Naive thymus-derived CD4-positive, alpha-beta T cell (primary cell): ENCODE results near the gene GEMIN5. TPM values are rescaled to one million over a fixed set of nuclear protein-coding genes. Genes with fewer than 3 reads are reported as not detected.
A peak's percentile ranks its signal among the peaks of the same experiment; 100 is the strongest.
"Not testable (repeated sequence)": the region's sequence is repeated elsewhere in the genome, so short reads cannot be mapped to it uniquely, and the experiment has no call there.

ENCODE experiments used
- ATAC-seq: fragments of 150-1000 bp; cut with Tn5 transposase; 2 replicates; pipeline ENCODE4 v1.10.0; 2021; ENCODE audit warnings: mild to moderate bottlenecking, moderate library complexity
- CTCF ChIA-PET: fragments of 350-600 bp; sonication (Branson Sonifier 250); formaldehyde crosslinking; loops from one replicate; lab custom pipeline; 2021; ENCODE audit warnings: antibody characterized with exemption; lab: Charles Lee
- POLR2A ChIA-PET: fragments of 350-600 bp; sonication (Branson Sonifier 250); formaldehyde crosslinking; loops from one replicate; lab custom pipeline; 2021; ENCODE audit warnings: antibody characterized with exemption, inconsistent platforms; lab: Charles Lee
- DNase-seq, 9 donors: peaks; one replicate each; pipeline versions ENCODE4 v3.0.0 to v3.0.0-alpha.2; 2020 to 2022; ENCODE audit warnings: mixed read lengths in 1 of 9
- H3K27ac ChIP-seq: one replicate; pipeline ENCODE4 v1.7.0; 2013; ENCODE audit warnings: mild to moderate bottlenecking, low read depth, low read length, moderate library complexity
- H3K27me3 ChIP-seq, 2 donors: one replicate each; pipeline ENCODE4 v1.7.0; 2013; ENCODE audit warnings: low read length in 2 of 2, mild to moderate bottlenecking in 2 of 2, moderate library complexity in 2 of 2; ENCODE audit not compliant: control insufficient read depth in 2 of 2, insufficient read depth in 2 of 2
- H3K36me3 ChIP-seq, 3 experiments: 1 replicate in 2 of 3; 2 replicates in 1 of 3; pipeline ENCODE4 v1.7.0; 2013; ENCODE audit warnings: low read length in 3 of 3, mild to moderate bottlenecking in 3 of 3, moderate library complexity in 1 of 3; ENCODE audit not compliant: insufficient read depth in 3 of 3, control insufficient read depth in 2 of 3
- H3K4me1 ChIP-seq, 2 donors: one replicate each; pipeline ENCODE4 v1.7.0; 2013; ENCODE audit warnings: low read length in 2 of 2, mild to moderate bottlenecking in 2 of 2, moderate library complexity in 1 of 2; ENCODE audit not compliant: control insufficient read depth in 2 of 2, insufficient read depth in 2 of 2
- H3K4me3 ChIP-seq: 2 replicates; pipeline ENCODE4 v1.7.0; 2013; ENCODE audit warnings: mild to moderate bottlenecking, low read length
- H3K9me3 ChIP-seq, 3 experiments: 1 replicate in 2 of 3; 2 replicates in 1 of 3; pipeline ENCODE4 v1.7.0; 2013; ENCODE audit warnings: low read length in 3 of 3; ENCODE audit not compliant: control insufficient read depth in 2 of 3
- H3K27ac Mint-ChIP-seq, 9 donors: one replicate each; pipeline ENCODE4 v1.8.0; 2020 to 2022; ENCODE audit warnings: mixed read lengths in 9 of 9, mild to moderate bottlenecking in 8 of 9, moderate library complexity in 5 of 9, inconsistent platforms in 2 of 9
- H3K27me3 Mint-ChIP-seq, 5 donors: one replicate each; pipeline ENCODE4 v1.8.0; 2021 to 2022; ENCODE audit warnings: mixed read lengths in 5 of 5, mild to moderate bottlenecking in 1 of 5
- H3K36me3 Mint-ChIP-seq, 5 donors: one replicate each; pipeline ENCODE4 v1.8.0; 2020 to 2022; ENCODE audit warnings: mixed read lengths in 5 of 5, mild to moderate bottlenecking in 3 of 5, inconsistent platforms in 1 of 5
- H3K4me1 Mint-ChIP-seq, 7 donors: one replicate each; pipeline ENCODE4 v1.8.0; 2020 to 2022; ENCODE audit warnings: mixed read lengths in 7 of 7, mild to moderate bottlenecking in 3 of 7, inconsistent platforms in 1 of 7
- H3K4me3 Mint-ChIP-seq, 10 donors: one replicate each; pipeline ENCODE4 v1.8.0; 2020 to 2022; ENCODE audit warnings: mild to moderate bottlenecking in 10 of 10, mixed read lengths in 10 of 10, moderate library complexity in 6 of 10, inconsistent platforms in 2 of 10
- H3K9me3 Mint-ChIP-seq, 11 donors: one replicate each; pipeline ENCODE4 v1.8.0; 2020 to 2022; ENCODE audit warnings: mixed read lengths in 11 of 11, mild to moderate bottlenecking in 4 of 11, inconsistent platforms in 1 of 11, moderate library complexity in 1 of 11
- intact Hi-C, 2 donors: fragments of 100-400 bp; cut with micrococcal nuclease; formaldehyde crosslinking; loops; one replicate each; pipeline ENCODE4 v1.15.1; 2023
- polyA plus RNA-seq, 2 donors: library from polyadenylated mRNA; unstranded; fragments of 300-500 nt; fragmentation: Illumina TruSeq; gene quantifications; one replicate each; pipeline ENCODE4 v1.2.3, GENCODE V29; 2021
- total RNA-seq, 6 experiments: library from RNA in 5 of 6; stranded (reverse) in 5 of 6; gene quantifications; 1 replicate in 5 of 6; 2 replicates in 1 of 6; pipeline ENCODE4 v1.2.3 and lab custom pipeline; 2021 to 2026

GEMIN5 gene
- total and polyA plus RNA-seq, 7 experiments from 2014 or later: 8.6 to 21.4 (median 17.3) TPM

GRCh38 chr5:154939387-154939786, 1.4 kb upstream of the GEMIN5 start:
- CTCF ChIA-PET: interaction anchor here (0.6 kb wide), 1 partner anchor 471 kb away, joined by 3 read pairs; no protein-coding TSS in a partner anchor
- H3K27me3 ChIP-seq, H3K27ac ChIP-seq, H3K9me3 ChIP-seq, DNase-seq, H3K9me3 Mint-ChIP-seq, ATAC-seq, H3K4me3 ChIP-seq, H3K27me3 Mint-ChIP-seq, POLR2A ChIA-PET: not testable (repeated sequence)
- H3K36me3 Mint-ChIP-seq: peaks cover 0 to 15% (median 11%) of the 10 kb centered on the region in 5 donors
- intact Hi-C loops: loop anchor here in 1 of 2 donors (2.0 kb wide), 1 partner anchor 493 kb away; no protein-coding TSS in a partner anchor
- Histone ChIP-seq H3K4me1 (peaks cover 21 to 22% of the 10 kb centered on the region in 2 donors), H3K36me3 (peaks cover 0 to 15% (median 0%) of the 10 kb centered on the region in 3 experiments)
- peak overlapping the region; percentile 38 to 100 (median 87) for H3K4me3 Mint-ChIP-seq
- H3K27ac Mint-ChIP-seq: peak overlapping the region; percentile 52 to 98 (median 93)
- H3K4me1 Mint-ChIP-seq: peaks cover 30 to 75% (median 63%) of the 10 kb centered on the region in 7 donors

GRCh38 chr5:154937186-154937717, 759 bp downstream of the GEMIN5 start:
- peak overlapping the region in 8 of 9 donors; percentile 21 to 85 (median 71) for H3K27ac Mint-ChIP-seq
- peak overlapping the region; percentile 72 for H3K4me3 ChIP-seq
- H3K27ac ChIP-seq: peak overlapping the region; percentile 77
- H3K4me1 Mint-ChIP-seq: peaks cover 26 to 70% (median 61%) of the 10 kb centered on the region in 7 donors
- peak overlapping the region; percentile 84 to 94 (median 91) for H3K4me3 Mint-ChIP-seq
- peaks cover 15 to 22% of the 10 kb centered on the region in 2 donors for H3K4me1 ChIP-seq
- ATAC-seq (no peak), DNase-seq (no peak)
- POLR2A ChIA-PET: interaction anchor here (0.7 kb wide), 1 partner anchor 70 kb away, joined by 3 read pairs; no protein-coding TSS in a partner anchor
- H3K9me3 Mint-ChIP-seq: peaks cover 0 to 5% (median 0%) of the 10 kb centered on the region in 11 donors
- CTCF ChIA-PET: interaction anchor here (0.6 kb wide), 1 partner anchor 259 kb away, joined by 4 read pairs; no protein-coding TSS in a partner anchor
- peaks cover 0 to 21% (median 11%) of the 10 kb centered on the region in 5 donors for H3K36me3 Mint-ChIP-seq
- H3K27me3 ChIP-seq: no peaks in the 10 kb centered on the region
- intact Hi-C loops: no loop called here
- no peaks in the 10 kb centered on the region for H3K27me3 Mint-ChIP-seq
- peaks cover 0 to 32% (median 0%) of the 10 kb centered on the region in 3 experiments for H3K36me3 ChIP-seq
- no peaks in the 10 kb centered on the region for H3K9me3 ChIP-seq

GRCh38 chr5:154934881-154935280, 3.1 kb downstream of the GEMIN5 start:
- DNase-seq (no peak), ATAC-seq (no peak)
- H3K27ac ChIP-seq: no peak overlapping the region
- H3K36me3 Mint-ChIP-seq: peaks cover 6 to 37% (median 22%) of the 10 kb centered on the region in 5 donors
- H3K9me3 Mint-ChIP-seq: no peaks in the 10 kb centered on the region
- peaks cover 8 to 10% of the 10 kb centered on the region in 2 donors for H3K4me1 ChIP-seq
- H3K36me3 ChIP-seq: peaks cover 0 to 48% (median 5%) of the 10 kb centered on the region in 3 experiments
- intact Hi-C loops: no loop called here
- H3K4me1 Mint-ChIP-seq: peaks cover 24 to 51% (median 43%) of the 10 kb centered on the region in 7 donors
- no peaks in the 10 kb centered on the region for H3K27me3 Mint-ChIP-seq
- ChIA-PET CTCF (no interaction called here), POLR2A (no interaction called here)
- H3K27ac Mint-ChIP-seq: peak overlapping the region in 2 of 9 donors; percentile 3 to 47
- H3K27me3 ChIP-seq: no peaks in the 10 kb centered on the region
- no peaks in the 10 kb centered on the region for H3K9me3 ChIP-seq
- H3K4me3 Mint-ChIP-seq: no peak overlapping the region
- no peak overlapping the region for H3K4me3 ChIP-seq

GRCh38 chr5:154933537-154933936, 4.5 kb downstream of the GEMIN5 start:
- peaks cover 0 to 59% (median 5%) of the 10 kb centered on the region in 3 experiments for H3K36me3 ChIP-seq
- ATAC-seq: no peak
- H3K27me3 ChIP-seq: no peaks in the 10 kb centered on the region
- Mint-ChIP-seq H3K9me3 (no peaks in the 10 kb centered on the region), H3K4me3 (no peak overlapping the region), H3K36me3 (peaks cover 8 to 44% (median 22%) of the 10 kb centered on the region in 5 donors), H3K27me3 (no peaks in the 10 kb centered on the region), H3K27ac (peak overlapping the region in 3 of 9 donors; percentile 10 to 28 (median 10)), H3K4me1 (peaks cover 22 to 43% (median 33%) of the 10 kb centered on the region in 7 donors)
- intact Hi-C loops: no loop called here
- H3K9me3 ChIP-seq: no peaks in the 10 kb centered on the region
- H3K27ac ChIP-seq: no peak overlapping the region
- no peak for DNase-seq
- ChIA-PET CTCF (no interaction called here), POLR2A (interaction anchor here (1.2 kb wide), 1 partner anchor 8 kb away, joined by 4 read pairs; no protein-coding TSS in a partner anchor)
- peaks cover 8 to 10% of the 10 kb centered on the region in 2 donors for H3K4me1 ChIP-seq
- no peak overlapping the region for H3K4me3 ChIP-seq

GRCh38 chr5:154923441-154924430, 14.3 kb downstream of the GEMIN5 start:
- Mint-ChIP-seq H3K36me3 (peaks cover 13 to 49% (median 16%) of the 10 kb centered on the region in 5 donors), H3K4me3 (no peak overlapping the region), H3K4me1 (no peaks in the 10 kb centered on the region), H3K27me3 (no peaks in the 10 kb centered on the region), H3K27ac (no peak overlapping the region), H3K9me3 (no peaks in the 10 kb centered on the region)
- ATAC-seq: no peak
- Histone ChIP-seq H3K36me3 (peaks cover 0 to 68% (median 4%) of the 10 kb centered on the region in 3 experiments), H3K27me3 (no peaks in the 10 kb centered on the region), H3K9me3 (no peaks in the 10 kb centered on the region), H3K4me3 (no peak overlapping the region), H3K4me1 (no peaks in the 10 kb centered on the region), H3K27ac (no peak overlapping the region)
- no peak for DNase-seq
- ChIA-PET CTCF (interaction anchor here (0.7 kb wide), 1 partner anchor 13 kb away, joined by 3 read pairs; no protein-coding TSS in a partner anchor), POLR2A (no interaction called here)
- intact Hi-C loops: no loop called here

GRCh38 chr5:154917757-154918156, 20.3 kb downstream of the GEMIN5 start:
- Mint-ChIP-seq H3K27ac (no peak overlapping the region), H3K36me3 (peaks cover 9 to 39% (median 21%) of the 10 kb centered on the region in 5 donors), H3K27me3 (no peaks in the 10 kb centered on the region), H3K9me3 (no peaks in the 10 kb centered on the region), H3K4me3 (no peak overlapping the region), H3K4me1 (no peaks in the 10 kb centered on the region)
- CTCF ChIA-PET: no interaction called here
- peaks cover 6 to 50% (median 13%) of the 10 kb centered on the region in 3 experiments for H3K36me3 ChIP-seq
- no peaks in the 10 kb centered on the region for H3K9me3 ChIP-seq
- DNase-seq (no peak), ATAC-seq (no peak)
- H3K4me3 ChIP-seq: no peak overlapping the region
- intact Hi-C loops: no loop called here
- no peak overlapping the region for H3K27ac ChIP-seq
- no peaks in the 10 kb centered on the region for H3K4me1 ChIP-seq
- no peaks in the 10 kb centered on the region for H3K27me3 ChIP-seq
- POLR2A ChIA-PET: interaction anchor here (0.7 kb wide), 1 partner anchor 9 kb away, joined by 3 read pairs; no protein-coding TSS in a partner anchor
